HG02870 (cell line): ENCODE data around the gene FAM199X.

Source experiments
- ATAC-seq: cut with Tn5 transposase; IDR thresholded peaks from one replicate; pipeline ENCODE4 v1.9.1; 2021; ENCODE audit warnings: mild to moderate bottlenecking, moderate library complexity; ENCODE audit not compliant: unreplicated experiment

The FAM199X gene

DNA sequence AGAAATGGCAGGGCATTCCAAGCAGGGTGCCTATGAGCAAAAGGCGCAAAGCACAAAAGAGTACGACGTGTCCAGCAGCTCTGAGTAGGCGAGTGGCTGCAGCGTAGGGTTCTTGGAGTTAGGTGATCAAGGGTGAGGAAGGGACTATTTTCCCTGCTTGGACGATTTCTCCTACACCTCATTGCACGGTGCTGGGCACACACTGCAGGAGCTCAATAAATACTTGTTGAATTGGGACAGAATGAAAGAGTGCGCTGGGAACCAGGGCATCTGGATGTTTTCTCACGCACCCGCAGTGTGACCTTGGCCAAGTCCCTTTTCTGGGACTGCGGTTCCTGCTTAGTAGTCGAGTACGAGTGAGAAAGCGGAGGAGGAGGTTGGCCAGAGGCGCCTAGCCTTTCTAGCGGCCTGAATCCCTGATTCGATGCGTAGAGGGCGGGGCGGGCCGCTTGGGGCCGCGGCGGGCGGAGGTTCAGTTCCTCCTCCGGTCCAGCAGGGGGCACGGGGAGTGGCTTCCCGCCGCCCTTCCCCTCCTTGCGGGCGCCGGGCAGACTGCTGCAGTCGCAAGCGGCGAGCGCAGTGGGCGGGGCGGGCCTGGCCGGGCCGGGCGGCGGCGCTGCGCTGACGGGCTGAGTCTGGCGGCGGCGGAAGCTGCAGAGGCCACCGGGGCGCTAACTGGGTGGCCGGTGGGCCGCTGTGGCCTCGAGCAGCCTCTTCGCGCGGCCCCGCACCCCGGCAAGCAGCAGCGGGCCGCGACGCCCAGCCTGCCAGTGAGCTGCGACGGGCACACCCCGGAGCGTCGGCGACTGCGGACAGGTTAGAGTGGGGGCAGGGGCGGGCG lies at the start of gene FAM199X:
TSS of gene FAM199X (plus strand) at position 560 of the 841 bp plus-strand sequence. CDS start 333 bp downstream, outside the sequence.
- ATAC-seq = peak; percentile 92

DNA sequence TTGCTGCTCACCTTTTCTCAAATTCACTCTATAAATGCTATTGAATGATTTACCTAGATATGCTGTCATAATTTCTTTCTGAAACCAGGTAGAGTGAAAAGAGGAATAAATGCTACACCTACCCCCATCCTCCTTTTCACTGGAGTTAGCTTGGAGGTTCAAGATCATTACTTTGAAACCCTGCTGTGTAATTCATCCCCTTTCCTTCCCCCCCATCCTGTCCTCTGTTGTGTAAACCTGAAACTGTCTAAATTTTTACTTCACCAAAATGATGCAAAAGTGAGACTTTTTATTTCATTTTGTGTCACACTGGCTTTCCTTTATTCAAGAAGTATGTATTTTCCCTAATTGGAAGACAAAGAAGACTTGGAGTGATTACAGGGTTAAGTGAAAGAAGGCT lies 48.5 kb upstream of the FAM199X start:
- ATAC-seq = no peak

DNA sequence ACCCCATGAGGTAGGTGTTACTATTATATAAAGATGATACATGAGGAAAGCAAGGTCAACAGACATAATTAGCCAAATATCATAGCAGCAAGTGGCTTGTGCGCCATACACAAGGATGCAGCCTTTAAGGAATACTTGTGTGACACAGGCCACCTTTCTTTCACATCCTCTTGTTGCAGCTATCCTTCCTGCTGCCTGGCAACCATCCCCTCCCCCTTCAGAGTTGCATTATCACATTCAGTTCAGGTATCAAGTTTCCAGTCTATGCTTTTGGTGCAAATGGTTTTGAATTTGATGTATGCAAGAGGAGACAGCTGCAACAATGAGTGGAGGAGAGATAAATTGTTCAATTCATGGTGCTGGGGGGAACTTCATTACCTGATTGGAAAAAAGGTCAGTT lies 47.5 kb upstream of the FAM199X start:
- ATAC-seq = no peak

DNA sequence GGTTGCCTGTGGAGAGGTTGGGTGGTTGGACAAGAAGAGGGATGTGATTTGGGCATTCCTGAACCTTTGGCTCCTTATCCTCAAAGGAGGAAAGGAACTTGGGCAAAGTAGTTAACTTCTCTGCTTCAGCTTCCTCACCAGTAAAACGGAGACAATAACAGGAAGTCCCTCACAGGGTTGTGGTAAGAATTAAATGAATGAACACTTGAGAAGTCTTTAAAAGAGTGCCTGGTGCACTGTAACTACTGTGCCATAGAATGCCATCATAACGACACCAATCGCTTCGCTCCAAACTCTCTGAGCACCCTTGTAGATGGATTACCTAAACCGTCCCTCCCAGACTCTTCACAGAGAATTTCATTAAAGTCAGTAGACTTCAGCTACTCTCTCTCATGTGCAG lies 43.4 kb upstream of the FAM199X start:
- no peak for ATAC-seq

DNA sequence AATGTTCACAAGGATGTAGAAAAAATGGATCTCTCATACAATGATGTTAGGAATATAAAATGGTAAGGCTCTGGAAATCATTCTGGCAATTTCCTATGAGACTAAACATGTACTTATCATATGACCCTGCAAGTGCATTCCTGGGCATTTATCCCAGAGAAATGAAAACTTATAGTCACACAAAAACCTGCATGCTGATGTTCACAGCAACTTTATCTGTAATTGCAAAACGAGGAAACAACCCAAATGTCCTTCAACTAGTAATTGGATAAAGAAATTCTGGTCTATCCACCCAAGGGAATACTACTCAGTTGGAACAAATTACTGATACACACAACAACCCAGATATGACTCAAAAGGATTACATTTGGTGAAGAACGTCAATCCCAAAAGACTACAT lies 39.4 kb upstream of the FAM199X start:
- no peak for ATAC-seq

DNA sequence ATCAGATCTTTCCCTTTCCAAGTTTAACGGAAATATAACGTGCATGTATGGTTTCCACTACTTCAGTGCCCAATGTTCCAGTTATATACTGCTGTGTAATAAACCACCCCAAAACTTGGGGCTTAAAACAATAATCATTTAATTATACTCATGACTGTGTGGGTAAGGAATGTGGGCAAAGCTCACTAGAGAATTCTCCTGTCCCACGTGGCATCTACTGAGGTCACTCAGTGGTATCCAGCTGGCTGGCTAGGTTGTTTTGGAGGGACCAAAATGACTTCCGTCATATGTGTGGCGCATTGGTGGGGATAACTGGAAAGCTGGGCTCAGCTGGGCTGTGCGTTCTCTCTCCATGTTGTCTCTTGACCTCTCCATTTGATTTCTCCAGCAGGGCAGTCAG lies 35.4 kb upstream of the FAM199X start:
- no peak for ATAC-seq

- no peak for ATAC-seq
Measured at GRCh38 chrX:104134583-104135261, 31.5 kb upstream of the FAM199X start.

- no peak for ATAC-seq
Measured at GRCh38 chrX:104135677-104136076, 30.6 kb upstream of the FAM199X start.

DNA sequence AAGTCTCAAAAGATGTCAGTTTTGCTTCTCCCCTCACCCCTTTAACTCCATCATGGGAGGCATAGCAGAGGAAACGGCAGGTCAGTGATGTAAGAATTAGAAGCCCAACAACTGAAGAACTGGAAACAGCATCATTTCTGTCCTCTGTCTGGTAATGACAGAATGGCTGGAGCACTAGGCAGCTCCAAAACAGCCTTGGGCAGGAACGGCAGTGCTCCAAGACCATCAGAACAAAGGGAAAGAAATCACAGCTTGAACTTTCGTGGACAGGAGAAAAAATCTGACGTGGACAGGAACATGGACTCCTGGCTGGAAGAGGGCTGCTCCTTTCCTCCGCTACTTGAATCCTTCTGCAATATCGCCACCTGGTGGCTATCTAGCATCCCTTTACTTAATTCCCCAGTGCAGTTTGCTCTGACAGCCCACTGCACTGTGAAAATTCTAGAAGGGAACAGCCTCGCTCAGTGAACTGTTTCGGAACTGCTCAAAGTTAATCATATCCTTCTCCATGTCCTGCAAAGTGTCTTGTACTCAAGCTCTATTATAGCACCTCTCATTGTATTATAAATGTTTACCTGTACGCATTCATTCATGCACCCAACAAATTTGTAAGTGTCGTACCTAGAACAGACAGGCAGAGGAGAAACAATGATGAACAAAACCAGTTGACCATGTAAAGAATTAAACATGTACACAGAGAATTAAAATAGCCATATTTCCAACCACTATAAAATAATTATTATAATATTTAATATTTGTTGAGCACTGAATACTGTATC lies 29.8 kb upstream of the FAM199X start:
- peak; percentile 72 for ATAC-seq

- no peak for ATAC-seq
Measured at GRCh38 chrX:104137496-104137895, 28.8 kb upstream of the FAM199X start.

GRCh38 chrX:104141087-104141760 lies 25.0 kb upstream of the FAM199X start:
- no peak for ATAC-seq

- no peak for ATAC-seq
Measured at GRCh38 chrX:104151037-104151436, 15.2 kb upstream of the FAM199X start.

- peak; percentile 90 for ATAC-seq
Measured at GRCh38 chrX:104156630-104157529, 9.4 kb upstream of the FAM199X start, which contains the start of gene SLC25A53. Gene SLC25A53 (minus strand): TSS chrX:104157009. CDS start chrX:104105257, 51,752 bp downstream.

DNA sequence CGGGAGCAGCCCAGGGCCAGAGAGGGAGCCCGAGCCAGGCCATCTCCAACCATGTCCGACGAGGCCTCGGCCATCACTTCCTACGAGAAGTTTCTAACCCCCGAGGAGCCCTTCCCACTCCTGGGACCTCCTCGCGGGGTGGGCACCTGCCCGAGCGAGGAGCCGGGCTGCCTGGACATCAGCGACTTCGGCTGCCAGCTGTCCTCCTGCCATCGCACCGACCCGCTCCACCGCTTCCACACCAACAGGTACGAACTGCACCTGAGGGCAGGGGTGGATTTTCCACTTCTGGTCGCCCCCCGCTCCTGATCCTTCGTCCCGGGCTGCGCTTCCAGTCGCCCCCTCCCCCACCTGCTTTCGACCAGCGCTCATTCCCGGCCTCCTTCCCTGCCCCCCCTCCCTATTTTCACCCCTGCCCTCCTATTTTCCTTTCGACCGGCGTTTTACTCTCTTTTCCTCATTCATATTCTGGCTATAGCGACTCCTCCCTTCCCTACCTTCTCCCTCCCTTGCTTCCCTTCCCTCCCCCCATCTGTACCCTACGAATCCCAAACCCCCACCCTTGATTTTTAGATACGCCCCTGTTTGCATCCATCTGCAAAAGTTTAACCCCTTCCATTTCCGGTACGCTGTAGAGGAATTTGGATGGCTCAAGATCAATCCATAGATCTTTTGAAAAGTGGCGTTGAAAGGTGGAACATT lies 633 bp downstream of the FAM199X start:
- no peak for ATAC-seq

DNA sequence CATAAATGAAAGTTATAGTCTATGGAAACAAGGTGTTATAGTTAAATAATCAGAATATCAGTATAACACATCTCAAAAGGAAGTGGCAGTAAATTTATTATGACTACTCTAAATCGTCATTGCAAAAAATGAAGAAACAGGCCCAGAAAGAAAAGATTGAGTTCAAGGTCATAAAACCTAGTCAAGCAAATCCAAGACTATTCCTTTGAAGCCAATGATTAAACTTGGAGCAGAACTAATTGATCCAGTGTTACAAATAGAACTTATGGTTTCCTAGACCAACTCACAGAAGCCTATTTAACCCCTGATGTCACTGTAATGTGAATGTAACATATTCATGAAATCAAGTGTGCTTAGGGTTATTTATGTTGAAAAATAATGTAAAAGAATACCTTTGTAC lies 1.9 kb downstream of the FAM199X start:
- ATAC-seq = no peak

DNA sequence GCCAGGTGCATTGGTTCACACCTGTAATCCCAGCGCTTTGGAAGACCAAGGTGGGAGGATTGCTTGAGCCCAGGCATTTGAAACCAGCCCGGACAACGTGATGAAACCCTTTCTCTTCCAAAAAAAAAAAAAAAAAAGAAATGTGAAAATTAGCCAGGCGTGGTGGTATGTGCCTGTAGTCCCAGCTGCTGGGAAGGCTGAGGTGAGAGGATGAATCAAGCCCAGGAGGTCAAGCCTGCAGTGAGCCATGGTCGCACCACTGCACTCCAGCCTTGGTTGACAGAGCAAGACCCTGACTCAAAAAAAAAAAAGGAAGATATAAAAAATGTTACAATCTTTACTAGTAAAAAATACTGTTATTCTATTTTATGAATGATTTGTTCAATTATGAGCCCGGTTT lies 5.9 kb downstream of the FAM199X start:
- no peak for ATAC-seq

GRCh38 chrX:104172788-104173187 lies 6.5 kb downstream of the FAM199X start:
- no peak for ATAC-seq

DNA sequence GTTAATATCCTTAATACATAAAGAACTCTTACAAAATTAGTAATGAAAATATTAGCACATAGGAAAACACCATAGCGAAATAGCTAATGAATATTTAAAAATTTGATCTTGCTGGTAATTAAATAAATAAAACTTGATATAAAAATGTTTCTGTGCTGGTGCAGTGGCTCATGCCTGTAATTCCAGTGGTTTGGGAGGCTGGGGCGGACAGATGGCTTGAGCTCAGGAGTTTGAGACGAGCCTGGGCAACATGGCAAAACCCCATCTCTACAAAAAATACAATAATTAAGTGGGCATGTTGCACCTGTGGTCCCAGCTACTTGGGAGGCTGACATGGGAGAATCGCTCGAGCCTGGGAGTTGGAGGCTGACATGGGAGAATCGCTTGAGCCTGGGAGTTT lies 7.6 kb downstream of the FAM199X start:
- no peak for ATAC-seq

- peak; percentile 78 for ATAC-seq
Measured at GRCh38 chrX:104183685-104184084, 17.4 kb downstream of the FAM199X start.
